ENCODE measurements around the gene ARHGEF3. TPM values are rescaled to one million over a fixed set of nuclear protein-coding genes. Genes with fewer than 3 reads are reported as not detected.

ARHGEF3 gene
- total and polyA plus RNA-seq, 2 experiments from 2014 or later = 41.7 to 63.8 TPM

DNA sequence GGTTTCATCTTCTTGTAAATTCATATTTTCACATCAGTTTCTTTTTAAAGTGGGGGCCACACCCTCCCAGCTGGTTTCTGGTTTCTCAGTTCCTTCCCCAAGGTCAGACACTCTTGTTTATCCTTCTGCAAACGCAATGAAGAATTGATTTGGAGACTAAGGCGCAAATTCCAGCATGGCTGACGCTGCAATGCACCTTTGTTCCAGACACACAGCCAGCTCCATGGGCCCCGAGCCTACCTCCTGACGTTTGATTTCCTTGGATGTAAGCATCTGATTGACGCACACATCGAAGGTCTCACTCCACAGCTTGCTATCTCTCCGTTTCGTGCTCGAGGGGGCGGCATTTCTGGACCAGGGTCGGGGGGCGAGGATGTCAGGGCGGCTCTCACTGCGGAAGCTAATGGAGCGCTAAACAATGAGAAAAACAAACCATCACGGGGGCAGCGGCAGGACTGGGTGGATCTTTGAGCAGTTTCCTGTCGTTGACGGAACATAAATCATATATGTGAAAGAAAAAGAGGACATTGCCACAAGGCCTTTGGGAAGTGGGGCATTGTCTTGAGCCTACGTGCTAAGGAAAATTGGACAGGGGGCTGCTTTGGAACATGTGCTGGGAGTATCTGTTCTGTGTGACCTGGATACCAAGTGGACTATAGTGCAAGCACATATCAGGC is 46.9 kb downstream of the ARHGEF3 start:
- TF ChIP-seq EZH2phosphoT487 (IDR thresholded peaks at IDR 0.05; ENCODE audit: low read depth, severe bottlenecking, unreplicated experiment) (no peak), EZH2 (IDR thresholded peaks at IDR 0.05; ENCODE audit: borderline replicate concordance) (no peak)
- TF ChIP-seq, protein P1, sequence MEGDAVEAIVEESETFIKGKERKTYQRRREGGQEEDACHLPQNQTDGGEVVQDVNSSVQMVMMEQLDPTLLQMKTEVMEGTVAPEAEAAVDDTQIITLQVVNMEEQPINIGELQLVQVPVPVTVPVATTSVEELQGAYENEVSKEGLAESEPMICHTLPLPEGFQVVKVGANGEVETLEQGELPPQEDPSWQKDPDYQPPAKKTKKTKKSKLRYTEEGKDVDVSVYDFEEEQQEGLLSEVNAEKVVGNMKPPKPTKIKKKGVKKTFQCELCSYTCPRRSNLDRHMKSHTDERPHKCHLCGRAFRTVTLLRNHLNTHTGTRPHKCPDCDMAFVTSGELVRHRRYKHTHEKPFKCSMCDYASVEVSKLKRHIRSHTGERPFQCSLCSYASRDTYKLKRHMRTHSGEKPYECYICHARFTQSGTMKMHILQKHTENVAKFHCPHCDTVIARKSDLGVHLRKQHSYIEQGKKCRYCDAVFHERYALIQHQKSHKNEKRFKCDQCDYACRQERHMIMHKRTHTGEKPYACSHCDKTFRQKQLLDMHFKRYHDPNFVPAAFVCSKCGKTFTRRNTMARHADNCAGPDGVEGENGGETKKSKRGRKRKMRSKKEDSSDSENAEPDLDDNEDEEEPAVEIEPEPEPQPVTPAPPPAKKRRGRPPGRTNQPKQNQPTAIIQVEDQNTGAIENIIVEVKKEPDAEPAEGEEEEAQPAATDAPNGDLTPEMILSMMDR (IDR thresholded peaks at IDR 0.05; ENCODE audit: poor library complexity) = no peak
- WGBS (ENCODE audit: low lambda C conversion rate, missing lambda C conversion rate) = 89% methylated on average over 21 of the region's 21 CpGs
- Histone ChIP-seq H2AFZ (no peak overlapping the region), H4K20me1 (ENCODE audit: insufficient read depth, poor library complexity, severe bottlenecking) (peaks cover 11% of the 10 kb centered on the region), H3K27me3 (no peaks in the 10 kb centered on the region), H3K27ac (no peak overlapping the region), H3K9me2 (replicated peaks; ENCODE audit: insufficient read depth) (no peaks in the 10 kb centered on the region), H3K79me2 (peaks cover 38% of the 10 kb centered on the region), H3K9me3 (ENCODE audit: low read depth) (no peaks in the 10 kb centered on the region), H3K4me3 (no peak overlapping the region), H3K4me2 (no peak overlapping the region), H3K36me3 (replicated peaks; ENCODE audit: insufficient read depth, low read depth) (no peaks in the 10 kb centered on the region), H3K4me1 (ENCODE audit: insufficient read depth) (peaks cover 7% of the 10 kb centered on the region)
- no peak for DNase-seq (ENCODE audit: low spot score)

DNA sequence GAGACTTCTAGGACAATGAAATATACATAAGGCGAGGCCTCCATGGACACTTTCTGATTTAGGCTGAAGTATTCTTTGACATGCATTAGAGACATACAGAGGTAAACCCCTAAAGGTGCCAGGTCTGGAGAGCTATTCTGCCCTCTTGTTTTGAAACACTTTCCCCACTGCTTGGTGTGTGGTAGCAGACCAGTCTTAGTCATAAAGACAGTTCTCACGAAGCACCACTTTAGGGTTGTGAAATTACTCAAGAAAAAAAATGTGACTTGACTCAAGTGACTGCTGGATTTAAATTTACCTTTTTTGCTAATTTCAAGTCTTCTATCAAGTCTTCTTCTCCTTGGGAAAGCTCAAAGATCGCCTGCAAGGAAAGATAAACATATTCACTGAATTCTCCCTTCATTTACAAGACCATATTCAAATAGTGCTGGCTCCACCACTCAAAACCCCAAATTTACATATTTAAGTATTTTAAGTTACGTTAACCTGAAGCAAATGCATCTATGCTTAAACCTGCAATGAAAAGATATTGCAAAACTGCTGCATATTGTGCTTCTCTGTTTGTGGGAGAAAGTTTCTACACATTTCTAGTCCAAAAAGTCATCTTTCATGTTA is 48.4 kb downstream of the ARHGEF3 start:
- H3K36me3 ChIP-seq (replicated peaks; ENCODE audit: insufficient read depth, low read depth) = no peaks in the 10 kb centered on the region
- no peaks in the 10 kb centered on the region for H3K27me3 ChIP-seq
- 71% methylated on average over 4 of the region's 4 CpGs for WGBS (ENCODE audit: low lambda C conversion rate, missing lambda C conversion rate)
- H3K4me2 ChIP-seq = no peak overlapping the region
- no peak overlapping the region for H2AFZ ChIP-seq
- H4K20me1 ChIP-seq (ENCODE audit: insufficient read depth, poor library complexity, severe bottlenecking) = peaks cover 5% of the 10 kb centered on the region
- H3K9me3 ChIP-seq (ENCODE audit: low read depth) = no peaks in the 10 kb centered on the region
- no peaks in the 10 kb centered on the region for H3K9me2 ChIP-seq (replicated peaks; ENCODE audit: insufficient read depth)
- no peak overlapping the region for H3K27ac ChIP-seq
- H3K4me3 ChIP-seq = no peak overlapping the region
- DNase-seq (ENCODE audit: low spot score) = no peak
- H3K79me2 ChIP-seq = peaks cover 27% of the 10 kb centered on the region
- TF ChIP-seq EZH2phosphoT487 (IDR thresholded peaks at IDR 0.05; ENCODE audit: low read depth, severe bottlenecking, unreplicated experiment) (no peak), EZH2 (IDR thresholded peaks at IDR 0.05; ENCODE audit: borderline replicate concordance) (no peak)
- TF ChIP-seq, protein P1 (IDR thresholded peaks at IDR 0.05; ENCODE audit: poor library complexity) = no peak
- H3K4me1 ChIP-seq (ENCODE audit: insufficient read depth) = peaks cover 4% of the 10 kb centered on the region

DNA sequence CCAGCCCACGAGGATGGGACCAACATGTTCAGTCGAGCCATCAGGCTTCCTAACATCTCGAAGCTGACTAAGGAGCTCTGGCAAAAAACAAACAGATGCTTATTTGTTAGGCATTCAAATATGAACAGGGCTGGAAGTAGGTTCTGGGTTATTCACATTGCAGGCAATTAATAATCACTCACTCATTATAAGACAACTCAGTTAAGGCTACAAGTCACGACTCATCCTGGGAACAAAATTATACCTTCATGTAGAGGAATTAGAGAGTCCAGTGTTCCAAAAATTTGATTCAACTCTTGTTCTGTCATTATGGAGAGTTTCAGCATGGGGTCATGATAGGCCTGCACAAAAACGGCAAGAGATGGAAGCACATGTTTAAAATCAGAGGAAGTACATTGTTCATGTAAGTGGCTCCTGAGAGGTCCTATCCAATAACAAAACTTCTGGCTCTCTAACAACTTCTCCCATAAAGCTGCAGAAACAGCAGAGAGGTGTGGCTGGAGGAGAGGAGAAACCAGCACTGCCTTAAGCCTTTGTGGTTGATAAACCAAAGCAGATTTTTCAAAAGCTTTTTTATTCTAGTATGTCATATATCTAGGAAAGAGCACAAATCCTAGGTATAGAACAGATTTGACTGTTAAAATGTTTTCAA is 50.6 kb downstream of the ARHGEF3 start:
- WGBS (ENCODE audit: low lambda C conversion rate, missing lambda C conversion rate) = 80% methylated on average over 5 of the region's 5 CpGs
- H3K9me2 ChIP-seq (replicated peaks; ENCODE audit: insufficient read depth) = no peaks in the 10 kb centered on the region
- H3K36me3 ChIP-seq (replicated peaks; ENCODE audit: insufficient read depth, low read depth) = no peaks in the 10 kb centered on the region
- H3K27me3 ChIP-seq = no peaks in the 10 kb centered on the region
- no peak for DNase-seq (ENCODE audit: low spot score)
- H3K4me3 ChIP-seq = no peak overlapping the region
- no peak overlapping the region for H3K4me2 ChIP-seq
- no peaks in the 10 kb centered on the region for H4K20me1 ChIP-seq (ENCODE audit: insufficient read depth, poor library complexity, severe bottlenecking)
- no peaks in the 10 kb centered on the region for H3K4me1 ChIP-seq (ENCODE audit: insufficient read depth)
- H2AFZ ChIP-seq = no peak overlapping the region
- H3K79me2 ChIP-seq = peaks cover 13% of the 10 kb centered on the region
- TF ChIP-seq, protein P1 (IDR thresholded peaks at IDR 0.05; ENCODE audit: poor library complexity) = no peak
- TF ChIP-seq EZH2phosphoT487 (IDR thresholded peaks at IDR 0.05; ENCODE audit: low read depth, severe bottlenecking, unreplicated experiment) (no peak), EZH2 (IDR thresholded peaks at IDR 0.05; ENCODE audit: borderline replicate concordance) (no peak)
- H3K27ac ChIP-seq = no peak overlapping the region
- no peaks in the 10 kb centered on the region for H3K9me3 ChIP-seq (ENCODE audit: low read depth)
